K562 treated with DMSO at 1 percent for 24 hours (cell line): ENCODE data around the gene MYCL. TPM values are rescaled to one million over a fixed set of nuclear protein-coding genes. Genes with fewer than 3 reads are reported as not detected.

Experiments used
- total RNA-seq: library from RNA; unstranded; fragments of 300-600 nt; gene quantifications from 2 replicates; pipeline ENCODE4 v1.2.3, GENCODE V29; 2022; ENCODE audit warnings: low read depth; ENCODE audit not compliant: insufficient read depth

The MYCL gene
- 14.5 and 18.3 TPM in 2 replicates for total RNA-seq

GRCh38 chr1:39901714-39902459 lies at the start of gene MYCL:
Gene MYCL (minus strand): TSS chr1:39901917. CDS start chr1:39901434, 483 bp downstream.

Other genes with a start within 250 kb of the MYCL start
- gene NT5C1A, start 229.8 kb downstream of the MYCL start, total RNA-seq = 0.29 TPM in 1 of 2 replicates, not detected in the other
- gene HPCAL4, start 210.5 kb downstream of the MYCL start, total RNA-seq = 0.09 and 0.17 TPM in 2 replicates
- 121 and 122 TPM in 2 replicates for gene PPIE, start 163.0 kb downstream of the MYCL start, total RNA-seq
- 1.1 and 2.3 TPM in 2 replicates for gene OXCT2, start 130.6 kb downstream of the MYCL start, total RNA-seq
- gene BMP8B, start 113.1 kb downstream of the MYCL start, total RNA-seq = 1.7 TPM in 2 replicates
- gene TRIT1, start 18.4 kb downstream of the MYCL start, total RNA-seq = 24.0 and 30.1 TPM in 2 replicates
- not detected in 2 replicates for gene MFSD2A, start 53.2 kb upstream of the MYCL start, total RNA-seq
- 305 and 308 TPM in 2 replicates for gene CAP1, start 138.8 kb upstream of the MYCL start, total RNA-seq
- gene PPT1, start 195.3 kb upstream of the MYCL start, total RNA-seq = 114 and 115 TPM in 2 replicates